Measurements from ENCODE around the gene VCL. TPM values are rescaled to one million over a fixed set of nuclear protein-coding genes. Genes with fewer than 3 reads are reported as not detected.

The VCL gene
- total RNA-seq, result 100 to 1,000 TPM in 1 of 2 donors, 10 to 100 TPM in 1; 99.9 to 179 TPM

GRCh38 chr10:73997787-73998622, at the start of gene VCL:
Gene VCL (plus strand): TSS chr10:73998116. CDS start chr10:73998208, 92 bp downstream.
- Histone ChIP-seq H3K9me3 (no peaks in the 10 kb centered on the region), H3K27ac (peak within 1 kb of the TSS; percentile 97), H3K36me3 (no peaks in the 10 kb centered on the region), H3K9ac (ENCODE audit: low read depth in 2 of 2, low read length in 2 of 2) (peak within 1 kb of the TSS; percentile 91 to 98), H3K4me1 (peaks cover 3% of the 10 kb centered on the region), H3K4me3 (peak within 1 kb of the TSS; percentile 84), H3K27me3 (no peaks in the 10 kb centered on the region)
- intact Hi-C loops (cut with DNase I), result no loop called here
- no peak for TF ChIP-seq CTCF (IDR thresholded peaks at IDR 0.05)
- peak; percentile 99 for DNase-seq

DNA sequence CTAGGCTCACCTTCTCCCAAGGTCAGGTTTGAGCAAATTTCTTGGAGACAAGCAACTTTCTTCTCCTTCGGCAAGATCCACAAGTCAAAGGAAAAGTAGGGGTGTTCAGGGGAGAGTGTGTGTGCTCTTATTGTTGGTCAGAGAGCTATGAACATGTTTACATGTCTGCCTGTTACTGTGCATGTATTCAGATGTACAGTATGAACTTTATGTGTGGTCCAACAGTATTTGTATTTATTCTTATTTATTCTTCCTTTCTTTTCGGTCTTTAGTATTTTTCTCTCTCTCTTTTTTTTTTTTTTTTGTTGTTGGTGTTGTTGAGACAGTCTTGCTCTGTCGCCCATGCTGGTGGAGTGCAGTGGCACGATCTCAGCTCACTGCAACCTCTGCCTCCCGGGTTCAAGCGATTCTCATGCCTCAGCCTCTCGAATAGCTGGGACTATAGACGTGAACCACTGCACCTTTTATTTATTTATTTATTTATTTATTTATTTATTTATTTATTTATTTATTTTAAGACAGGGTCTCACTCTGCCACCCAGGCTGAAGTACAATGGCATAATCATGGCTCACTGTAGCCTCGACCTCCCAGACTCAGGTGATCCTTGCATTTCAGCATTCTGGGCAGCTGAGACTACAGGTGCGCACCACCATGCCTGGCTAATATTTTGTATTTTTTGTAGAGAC, 48.8 kb upstream of the VCL start:
- H3K27ac ChIP-seq, result no peak overlapping the region
- H3K36me3 ChIP-seq, result no peaks in the 10 kb centered on the region
- no peaks in the 10 kb centered on the region for H3K9me3 ChIP-seq
- no peak for TF ChIP-seq CTCF (IDR thresholded peaks at IDR 0.05)
- intact Hi-C loops (cut with DNase I), result no loop called here
- no peaks in the 10 kb centered on the region for H3K27me3 ChIP-seq
- H3K9ac ChIP-seq (ENCODE audit: low read depth in 2 of 2, low read length in 2 of 2), result no peak overlapping the region
- no peak overlapping the region for H3K4me3 ChIP-seq
- H3K4me1 ChIP-seq, result no peaks in the 10 kb centered on the region
- DNase-seq, result no peak

GRCh38 chr10:73950155-73950948, 47.6 kb upstream of the VCL start:
- intact Hi-C loops (cut with DNase I), result loop anchor here (10.0 kb wide), 1 partner anchor 134 kb away; no protein-coding TSS in a partner anchor
- Histone ChIP-seq H3K36me3 (no peaks in the 10 kb centered on the region), H3K27me3 (no peaks in the 10 kb centered on the region), H3K9me3 (no peaks in the 10 kb centered on the region), H3K4me3 (no peak overlapping the region), H3K27ac (no peak overlapping the region), H3K9ac (ENCODE audit: low read depth in 2 of 2, low read length in 2 of 2) (no peak overlapping the region), H3K4me1 (no peaks in the 10 kb centered on the region)
- no peak for DNase-seq
- TF ChIP-seq CTCF (IDR thresholded peaks at IDR 0.05), result no peak

DNA sequence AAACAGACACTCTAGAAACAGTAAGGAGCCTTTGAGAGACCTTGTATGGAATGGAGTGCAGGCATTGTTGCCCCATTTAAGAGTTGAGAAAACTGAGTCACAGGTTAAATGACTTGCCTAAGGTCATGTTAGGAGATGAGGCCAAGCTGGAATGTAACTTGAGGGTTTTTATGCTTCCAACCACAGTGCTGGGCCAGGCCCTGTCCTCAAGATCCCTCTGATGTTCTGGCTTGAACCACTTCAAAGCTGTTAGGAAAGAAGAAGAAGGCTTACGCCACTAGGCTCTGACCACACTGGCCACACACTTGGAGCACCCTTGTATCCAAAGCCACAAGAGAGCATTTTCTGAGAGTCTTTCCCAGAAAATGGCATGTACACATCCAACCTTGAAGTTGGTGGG, 44.3 kb upstream of the VCL start:
- Histone ChIP-seq H3K9ac (ENCODE audit: low read depth in 2 of 2, low read length in 2 of 2) (no peak overlapping the region), H3K27me3 (no peaks in the 10 kb centered on the region), H3K36me3 (no peaks in the 10 kb centered on the region), H3K4me3 (no peak overlapping the region), H3K27ac (no peak overlapping the region), H3K4me1 (no peaks in the 10 kb centered on the region), H3K9me3 (no peaks in the 10 kb centered on the region)
- intact Hi-C loops (cut with DNase I), result loop anchor here (10.0 kb wide), 1 partner anchor 131 kb away; no protein-coding TSS in a partner anchor
- no peak for DNase-seq
- TF ChIP-seq CTCF (IDR thresholded peaks at IDR 0.05), result no peak

GRCh38 chr10:73954737-73955136, 43.2 kb upstream of the VCL start:
- TF ChIP-seq CTCF (IDR thresholded peaks at IDR 0.05), result no peak
- Histone ChIP-seq H3K9ac (ENCODE audit: low read depth in 2 of 2, low read length in 2 of 2) (no peak overlapping the region), H3K9me3 (no peaks in the 10 kb centered on the region), H3K27me3 (no peaks in the 10 kb centered on the region), H3K4me3 (no peak overlapping the region), H3K4me1 (no peaks in the 10 kb centered on the region), H3K27ac (no peak overlapping the region), H3K36me3 (no peaks in the 10 kb centered on the region)
- intact Hi-C loops (cut with DNase I), result loop anchor here (10.0 kb wide), 1 partner anchor 130 kb away; no protein-coding TSS in a partner anchor
- no peak for DNase-seq

Measured in colonic mucosa (tissue), 4 donors.